HepG2 (cell line): Measurements from ENCODE around the gene JAM2. TPM values are rescaled to one million over a fixed set of nuclear protein-coding genes. Genes with fewer than 3 reads are reported as not detected.
"Not testable (repeated sequence)": the region's sequence is repeated elsewhere in the genome, so short reads cannot be mapped to it uniquely, and the experiment has no call there.

Source experiments
- ATAC-seq: fragments of 200-7000 bp; cut with Tn5 transposase; 3 replicates; pipeline ENCODE4 v1.9.1; 2020; ENCODE audit warnings: mild to moderate bottlenecking, moderate library complexity
- BruUV-seq: library from RNA; stranded (reverse); fragments of 400-500 nt; replicated peaks from 2 replicates; lab custom pipeline; 2021; lab: Mats Ljungman, UMichigan
- CTCF ChIA-PET: fragments of 300-600 bp; formaldehyde crosslinking; extraction: SDS; loops from one replicate; lab custom pipeline; 2021; ENCODE audit warnings: low total read pairs, inconsistent platforms, low intra/inter-chr PET ratio; lab: Yijun Ruan, JAX
- POLR2A ChIA-PET: fragments of 350-600 bp; sonication (Branson Sonifier 250); formaldehyde crosslinking; loops from one replicate; lab custom pipeline; 2020; ENCODE audit warnings: antibody characterized with exemption, inconsistent platforms; lab: Yijun Ruan, JAX
- DNase-seq: peaks from one replicate; pipeline ENCODE4 v3.0.0-alpha.2; 2015; ENCODE audit warnings: low spot score
- FAIRE-seq: peaks from 3 replicates; lab custom pipeline; 2011; peaks lifted over from hg19 to GRCh38; lab: Jason Lieb, UNC
- H2AFZ ChIP-seq: one replicate; pipeline ENCODE4 v1.6.1; 2011; ENCODE audit warnings: low read length, inconsistent platforms
- H3K27ac ChIP-seq: fragments of 300-600 bp; 3 replicates; pipeline ENCODE4 v1.8.0; 2011; ENCODE audit warnings: mixed run types, mild to moderate bottlenecking, mixed read lengths, low read length, inconsistent platforms; ENCODE audit not compliant: insufficient read depth; ENCODE audit errors: extremely low read length
- H3K27me3 ChIP-seq, 2 experiments: fragments of 200-600 bp in 1 of 2; 2 replicates in 1 of 2; 3 replicates in 1 of 2; pipeline versions ENCODE4 v1.6.0 to v1.8.0; 2011; ENCODE audit warnings: low read length in 2 of 2, mild to moderate bottlenecking in 2 of 2, moderate library complexity in 2 of 2, inconsistent platforms in 1 of 2; ENCODE audit not compliant: insufficient read depth in 2 of 2, control insufficient read depth in 1 of 2
- H3K36me3 ChIP-seq, 2 experiments: fragments of 200-600 bp in 1 of 2; replicated peaks in 1 of 2; 2 replicates in 1 of 2; 3 replicates in 1 of 2; pipeline versions ENCODE4 v1.5.1 to v1.8.0; 2011; ENCODE audit warnings: low read length in 2 of 2, inconsistent platforms in 1 of 2; ENCODE audit not compliant: insufficient read depth in 2 of 2, control insufficient read depth in 1 of 2
- H3K4me1 ChIP-seq: 2 replicates; pipeline ENCODE4 v1.5.1; 2012; ENCODE audit warnings: low read length, inconsistent platforms; ENCODE audit not compliant: insufficient read depth
- H3K4me2 ChIP-seq: 2 replicates; pipeline ENCODE4 v1.6.0; 2011; ENCODE audit warnings: low read depth, low read length, inconsistent platforms
- H3K4me3 ChIP-seq, 3 experiments: fragments of 200-600 bp in 1 of 3; sonication (generic), shearing (Covaris generic) in 1 of 3; replicated peaks in 1 of 3; 2 replicates each; pipeline ENCODE4 v1.5.1; 2011 to 2016; ENCODE audit warnings: low read length in 3 of 3, inconsistent platforms in 2 of 3, low read depth in 2 of 3, mild to moderate bottlenecking in 2 of 3, control low read depth in 1 of 3, mixed read lengths in 1 of 3; ENCODE audit not compliant: insufficient read depth in 1 of 3
- H3K79me2 ChIP-seq: one replicate; pipeline ENCODE4 v1.6.1; 2011; ENCODE audit warnings: low read length, inconsistent platforms; ENCODE audit not compliant: insufficient read depth
- H3K9ac ChIP-seq: 2 replicates; pipeline ENCODE4 v1.6.0; 2011; ENCODE audit warnings: mild to moderate bottlenecking, low read depth, low read length, inconsistent platforms; ENCODE audit not compliant: insufficient read depth
- H3K9me3 ChIP-seq: 2 replicates; pipeline ENCODE4 v1.5.1; 2012; ENCODE audit warnings: mild to moderate bottlenecking, low read length
- H4K20me1 ChIP-seq: 2 replicates; pipeline ENCODE4 v1.6.0; 2011; ENCODE audit warnings: inconsistent platforms, mild to moderate bottlenecking, low read length, moderate library complexity; ENCODE audit not compliant: insufficient read depth
- MAFK ChIP-seq, 2 experiments: IDR thresholded peaks in 1 of 2; conservative IDR thresholded peaks in 1 of 2; 2 replicates each; pipeline ENCODE4 v1.6.1; 2011; ENCODE audit warnings: improper control_type of control experiment in 2 of 2, low read length in 2 of 2
- NKX3-1 ChIP-seq: sonication (generic); formaldehyde crosslinking; IDR thresholded peaks from 2 replicates; pipeline ENCODE4 v1.5.0; 2020; ENCODE audit warnings: missing genetic modification reagents
- RBM39 ChIP-seq: fragments of 200-400 bp; formaldehyde crosslinking; IDR thresholded peaks from one replicate; pipeline ENCODE4 v1.6.1; 2018; ENCODE audit warnings: antibody characterized with exemption, mild to moderate bottlenecking, low read depth, low read length; ENCODE audit not compliant: poor library complexity, severe bottlenecking
- SNAPC5 ChIP-seq: sonication (generic); formaldehyde crosslinking; IDR thresholded peaks from 2 replicates; pipeline ENCODE4 v1.8.1; 2023; ENCODE audit warnings: mild to moderate bottlenecking, missing genetic modification reagents, borderline replicate concordance
- ZBTB7A ChIP-seq: sonication (generic); formaldehyde crosslinking; IDR thresholded peaks from 2 replicates; pipeline ENCODE4 v1.8.0; 2022; ENCODE audit warnings: mild to moderate bottlenecking, missing genetic modification reagents
- ZBTB7B ChIP-seq: sonication (generic); formaldehyde crosslinking; IDR thresholded peaks from 2 replicates; pipeline ENCODE4 v1.4.0; 2020; ENCODE audit warnings: missing genetic modification reagents
- ZNF30 ChIP-seq: sonication (generic); formaldehyde crosslinking; IDR thresholded peaks from 2 replicates; pipeline ENCODE4 v1.5.0; 2020; ENCODE audit warnings: mild to moderate bottlenecking, missing genetic modification reagents
- ZNF329 ChIP-seq: sonication (generic); formaldehyde crosslinking; IDR thresholded peaks from 2 replicates; pipeline ENCODE4 v1.9.0; 2021; ENCODE audit warnings: low read depth, mild to moderate bottlenecking, missing genetic modification reagents
- ZNF335 ChIP-seq: sonication (generic); formaldehyde crosslinking; IDR thresholded peaks from 2 replicates; pipeline ENCODE4 v1.4.0; 2020; ENCODE audit warnings: missing genetic modification reagents
- ZNF503 ChIP-seq: sonication (generic); formaldehyde crosslinking; IDR thresholded peaks from 2 replicates; pipeline ENCODE4 v1.4.0; 2020; ENCODE audit warnings: missing genetic modification reagents
- ZNF652 ChIP-seq: IDR thresholded peaks from 2 replicates; pipeline ENCODE4 v1.6.1; 2016; ENCODE audit warnings: low read depth, borderline replicate concordance
- ZNF660 ChIP-seq: sonication (generic); formaldehyde crosslinking; IDR thresholded peaks from 2 replicates; pipeline ENCODE4 v1.5.1; 2020; ENCODE audit warnings: mild to moderate bottlenecking, low read depth, missing genetic modification reagents, borderline replicate concordance
- ZNF674 ChIP-seq: sonication (generic); formaldehyde crosslinking; IDR thresholded peaks from 2 replicates; pipeline ENCODE4 v1.5.0; 2020; ENCODE audit warnings: low read depth, mild to moderate bottlenecking, missing genetic modification reagents
- ZNF746 ChIP-seq: sonication (generic); formaldehyde crosslinking; IDR thresholded peaks from 2 replicates; pipeline ENCODE4 v1.8.0; 2022; ENCODE audit warnings: mild to moderate bottlenecking, missing genetic modification reagents
- ZNF747 ChIP-seq: sonication (generic); formaldehyde crosslinking; IDR thresholded peaks from 2 replicates; pipeline ENCODE4 v1.8.1; 2023; ENCODE audit warnings: missing genetic modification reagents, mild to moderate bottlenecking, borderline replicate concordance
- ZNF792 ChIP-seq: IDR thresholded peaks from 2 replicates; pipeline ENCODE4 v1.6.1; 2016
- WGBS: methylation state at CpG from one replicate; pipeline ENCODE4 v1.1.6; 2017; ENCODE audit warnings: low lambda C conversion rate; 5-methylcytosine and 5-hydroxymethylcytosine counted together
- in situ Hi-C: cut with HindIII; loops from 2 replicates; pipeline ENCODE4 v1.10.0; 2017; ENCODE audit warnings: low pct_unique_long_range_greater_than_20kb; ENCODE audit not compliant: extremely low pct_ligation_motif_present
- intact Hi-C: fragments of 100-400 bp; cut with micrococcal nuclease; formaldehyde crosslinking; loops from one replicate; pipeline ENCODE4 v1.10.0; 2022; ENCODE audit not compliant: unreplicated experiment
- polyA plus RNA-seq, 8 experiments: library from polyadenylated mRNA; depleted of rRNA in 3 of 8; stranded (reverse) in 7 of 8; unstranded in 1 of 8; fragments of >200 nt; fragmentation: Illumina TruSeq in 4 of 8; extraction: Trizol in 4 of 8; gene quantifications; 2 replicates each; pipeline versions ENCODE4 v1.2.1 to v1.2.3, GENCODE V29; 2011 to 2016; ENCODE audit warnings: low read depth in 4 of 8, missing spikeins in 1 of 8, mixed read lengths in 1 of 8; ENCODE audit not compliant: insufficient read depth in 1 of 8
- total RNA-seq, 5 experiments: library from RNA; depleted of rRNA; stranded (reverse); fragments of >200 nt; fragmentation: Illumina TruSeq; extraction: Trizol; gene quantifications; 2 replicates each; pipeline ENCODE4 v1.2.3, GENCODE V29; 2016; ENCODE audit warnings: low read depth in 1 of 5

The JAM2 gene
- total and polyA plus RNA-seq, 2 of the 13 experiments (the other 11 are each of a cell fraction or from before 2014, with no cell fraction given) = 0.07 TPM; not detected in 1

GRCh38 chr21:25691976-25692375 lies 52.9 kb downstream of the JAM2 start (continued):
- TF ChIP-seq MAFK (conservative IDR thresholded peaks at IDR 0.05 in 1 of 2, IDR thresholded peaks at IDR 0.05 in 1 of 2; ENCODE audit: low read length in 2 of 2) (no peak), ZNF503 (no peak), RBM39 (no peak)
- TF ChIP-seq, all 625 proteins: peak for 0

- FAIRE-seq, H2AFZ ChIP-seq, H4K20me1 ChIP-seq, in situ Hi-C loops, H3K4me2 ChIP-seq, ATAC-seq, H3K9ac ChIP-seq, BruUV-seq, H3K27ac ChIP-seq, H3K9me3 ChIP-seq, DNase-seq, POLR2A ChIA-PET, H3K27me3 ChIP-seq, intact Hi-C loops, CTCF ChIA-PET, H3K79me2 ChIP-seq, H3K4me1 ChIP-seq, H3K4me3 ChIP-seq, H3K36me3 ChIP-seq: not testable (repeated sequence)
- 77% methylated on average over 24 of the region's 36 CpGs for WGBS
Measured at GRCh38 chr21:25695461-25695860, 56.4 kb downstream of the JAM2 start.

- POLR2A ChIA-PET = no interaction called here
- no peak for FAIRE-seq
- no peak overlapping the region for H3K9ac ChIP-seq
- no peaks in the 10 kb centered on the region for H3K9me3 ChIP-seq
- BruUV-seq = no TSS peak
- no peaks in the 10 kb centered on the region for H3K27me3 ChIP-seq
- no peaks in the 10 kb centered on the region for H3K4me1 ChIP-seq
- no peak for ATAC-seq
- H3K4me3 ChIP-seq = no peak overlapping the region
- H2AFZ ChIP-seq = no peak overlapping the region
- H3K79me2 ChIP-seq = no peaks in the 10 kb centered on the region
- WGBS = 0% methylated on average over 1 of the region's 1 CpG
- H3K36me3 ChIP-seq = no peaks in the 10 kb centered on the region
- H3K27ac ChIP-seq = no peak overlapping the region
- DNase-seq = no peak
- CTCF ChIA-PET = no interaction called here
- intact Hi-C loops (no loop called here), in situ Hi-C loops (no loop called here)
- no peaks in the 10 kb centered on the region for H4K20me1 ChIP-seq
- no peak overlapping the region for H3K4me2 ChIP-seq
- TF ChIP-seq ZNF792 (CRISPR knock-in tag) (no peak), NKX3-1 (CRISPR knock-in tag) (no peak), ZNF30 (CRISPR knock-in tag) (no peak), ZNF746 (no peak), ZNF652 (CRISPR knock-in tag) (no peak), ZBTB7B (CRISPR knock-in tag) (no peak), SNAPC5 (CRISPR knock-in tag) (no peak), ZNF329 (CRISPR knock-in tag) (no peak), ZNF660 (CRISPR knock-in tag) (no peak), ZNF674 (CRISPR knock-in tag) (no peak), ZBTB7A (CRISPR knock-in tag) (no peak), ZNF335 (CRISPR knock-in tag) (no peak), ZNF747 (CRISPR knock-in tag) (no peak)
Measured at GRCh38 chr21:25700741-25701140, 61.7 kb downstream of the JAM2 start.
